Ishikawa (cell line): ENCODE measurements around the gene ACOT12.

ENCODE experiments used
- CEBPB ChIP-seq: IDR thresholded peaks from 2 replicates; pipeline ENCODE4 v1.6.1; 2012
- EP300 ChIP-seq: IDR thresholded peaks from 2 replicates; pipeline ENCODE4 v1.6.1; 2012; ENCODE audit warnings: borderline replicate concordance
- MAX ChIP-seq: IDR thresholded peaks from 2 replicates; pipeline ENCODE4 v1.6.1; 2012
- NFIC ChIP-seq: IDR thresholded peaks from 2 replicates; pipeline ENCODE4 v1.6.1; 2012
- RAD21 ChIP-seq: IDR thresholded peaks from 2 replicates; pipeline ENCODE4 v1.6.1; 2012; ENCODE audit warnings: low read depth
- REST ChIP-seq: IDR thresholded peaks from 2 replicates; pipeline ENCODE4 v1.6.1; 2012; ENCODE audit warnings: low read depth, mild to moderate bottlenecking
- TAF1 ChIP-seq: IDR thresholded peaks from 2 replicates; pipeline ENCODE4 v1.6.1; 2012; ENCODE audit warnings: low read depth, mild to moderate bottlenecking
- TCF12 ChIP-seq: IDR thresholded peaks from 2 replicates; pipeline ENCODE4 v1.6.1; 2012; ENCODE audit warnings: low read depth
- YY1 ChIP-seq: IDR thresholded peaks from 2 replicates; pipeline ENCODE4 v1.6.1; 2012; ENCODE audit warnings: low read depth

GRCh38 chr5:81349161-81349560, 44.8 kb downstream of the ACOT12 start:
- TF ChIP-seq TAF1, result no peak
- TF ChIP-seq RAD21, result no peak
- TF ChIP-seq REST, result no peak
- no peak for TF ChIP-seq MAX
- no peak for TF ChIP-seq CEBPB
- TF ChIP-seq EP300, result no peak
- TF ChIP-seq TCF12, result no peak
- TF ChIP-seq YY1, result no peak
- no peak for TF ChIP-seq NFIC
